Vagina (tissue), 2 donors: ENCODE results near the gene FAM3C.

Source experiments
- POLR2A ChIP-seq, 2 donors: fragments of 450-650 bp; IDR thresholded peaks; one replicate each; pipeline ENCODE4 v1.6.1; 2017; ENCODE audit warnings: antibody characterized with exemption in 2 of 2, mild to moderate bottlenecking in 2 of 2, moderate library complexity in 2 of 2
- TF ChIP-seq, protein P1 (sequence below), 3 experiments: fragments of 450-650 bp in 2 of 3; fragments of 200-600 bp in 1 of 3; sonication (generic) in 1 of 3; IDR thresholded peaks; one replicate each; pipeline ENCODE4 v1.5.1; 2017 to 2019; ENCODE audit warnings: antibody characterized with exemption in 3 of 3, mild to moderate bottlenecking in 2 of 3, moderate library complexity in 2 of 3

DNA sequence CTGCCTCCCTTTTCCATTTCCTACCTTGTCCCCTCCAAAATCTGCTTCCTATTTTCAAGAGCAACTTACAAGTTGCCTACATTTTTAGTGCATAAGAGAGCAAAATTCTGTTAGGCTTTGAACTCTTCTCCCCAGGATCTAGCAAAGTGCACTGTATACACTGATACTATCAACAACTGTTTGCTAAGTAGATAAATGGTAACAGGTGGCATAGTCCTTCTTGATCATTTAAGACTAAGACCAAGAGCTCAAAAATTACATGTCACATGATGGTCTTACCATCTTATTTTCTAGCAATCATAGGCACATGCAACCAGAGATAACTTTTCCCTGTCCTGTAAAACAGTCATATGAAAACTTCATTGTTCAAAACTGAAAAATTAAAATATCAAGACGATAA lies 16.2 kb downstream of the FAM3C start:
- TF ChIP-seq, protein P1, sequence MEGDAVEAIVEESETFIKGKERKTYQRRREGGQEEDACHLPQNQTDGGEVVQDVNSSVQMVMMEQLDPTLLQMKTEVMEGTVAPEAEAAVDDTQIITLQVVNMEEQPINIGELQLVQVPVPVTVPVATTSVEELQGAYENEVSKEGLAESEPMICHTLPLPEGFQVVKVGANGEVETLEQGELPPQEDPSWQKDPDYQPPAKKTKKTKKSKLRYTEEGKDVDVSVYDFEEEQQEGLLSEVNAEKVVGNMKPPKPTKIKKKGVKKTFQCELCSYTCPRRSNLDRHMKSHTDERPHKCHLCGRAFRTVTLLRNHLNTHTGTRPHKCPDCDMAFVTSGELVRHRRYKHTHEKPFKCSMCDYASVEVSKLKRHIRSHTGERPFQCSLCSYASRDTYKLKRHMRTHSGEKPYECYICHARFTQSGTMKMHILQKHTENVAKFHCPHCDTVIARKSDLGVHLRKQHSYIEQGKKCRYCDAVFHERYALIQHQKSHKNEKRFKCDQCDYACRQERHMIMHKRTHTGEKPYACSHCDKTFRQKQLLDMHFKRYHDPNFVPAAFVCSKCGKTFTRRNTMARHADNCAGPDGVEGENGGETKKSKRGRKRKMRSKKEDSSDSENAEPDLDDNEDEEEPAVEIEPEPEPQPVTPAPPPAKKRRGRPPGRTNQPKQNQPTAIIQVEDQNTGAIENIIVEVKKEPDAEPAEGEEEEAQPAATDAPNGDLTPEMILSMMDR (IDR thresholded peaks at IDR 0.05) = no peak
- TF ChIP-seq POLR2A (IDR thresholded peaks at IDR 0.05) = no peak
